GM12891 (cell line): ENCODE data around the gene EPHA10.

Experiments used
- POLR2A ChIP-seq: IDR thresholded peaks from 2 replicates; pipeline ENCODE4 v1.6.1; 2011; ENCODE audit warnings: low read depth, low read length, control low read depth
- POLR2AphosphoS5 ChIP-seq: IDR thresholded peaks from 2 replicates; pipeline ENCODE4 v1.6.1; 2011; ENCODE audit warnings: low read depth, low read length, control low read depth
- SPI1 ChIP-seq: IDR thresholded peaks from 2 replicates; pipeline ENCODE4 v1.6.1; 2011; ENCODE audit warnings: low read depth, low read length, control low read depth
- TAF1 ChIP-seq: IDR thresholded peaks from 2 replicates; pipeline ENCODE4 v1.6.1; 2011; ENCODE audit warnings: low read depth, low read length, control low read depth

DNA sequence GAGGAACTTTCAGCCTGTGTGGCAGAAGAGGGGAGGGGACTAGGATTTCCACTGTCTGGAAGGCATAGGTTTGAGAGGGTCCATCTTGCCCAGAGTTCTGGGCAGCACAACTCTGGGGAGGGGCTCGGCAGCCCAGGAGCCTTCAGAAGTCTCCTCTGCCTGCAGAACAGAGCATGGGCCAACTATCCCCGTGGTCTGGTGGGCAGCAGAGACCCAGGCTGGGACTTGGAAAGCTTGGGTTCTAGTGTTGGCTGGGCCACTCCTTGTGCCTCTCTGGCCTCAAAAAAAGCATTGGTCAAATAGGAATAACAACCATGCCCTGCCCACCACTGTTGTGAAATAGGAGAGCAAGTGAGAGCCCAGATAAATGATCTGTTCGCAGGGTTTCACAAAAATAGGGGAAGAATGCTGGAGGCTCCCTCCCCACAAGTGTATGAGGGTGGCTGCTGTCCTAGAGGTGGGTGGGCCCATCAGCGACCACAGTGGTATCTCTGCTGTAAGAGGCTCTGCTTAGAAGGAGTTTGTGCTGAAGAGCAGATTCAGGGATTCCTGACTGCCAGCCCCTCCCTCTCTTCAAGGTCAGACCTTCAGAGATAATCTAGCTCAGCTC lies 8.9 kb downstream of the EPHA10 start:
- TF ChIP-seq TAF1 (no peak), POLR2AphosphoS5 (no peak), POLR2A (no peak), SPI1 (no peak)
